DOHH2 (cell line): ENCODE results near the gene CUL7.

Experiments
- EZH2phosphoT487 ChIP-seq: fragments of 200-600 bp; sonication (generic); IDR thresholded peaks from 2 replicates; pipeline ENCODE4 v1.6.1; 2017; ENCODE audit warnings: borderline replicate concordance, mild to moderate bottlenecking, antibody characterized with exemption, low read length, moderate library complexity, mixed read lengths
- TF ChIP-seq, protein P1 (sequence below): fragments of 200-600 bp; sonication (generic); IDR thresholded peaks from one replicate; pipeline ENCODE4 v1.5.1; 2014; ENCODE audit warnings: antibody characterized with exemption, mild to moderate bottlenecking, low read depth, low read length; ENCODE audit not compliant: poor library complexity, severe bottlenecking

GRCh38 chr6:43013843-43014433 is 39.7 kb downstream of the CUL7 start, which contains the start of the genes KLHDC3 and MEA1:
- TF ChIP-seq, protein P1, sequence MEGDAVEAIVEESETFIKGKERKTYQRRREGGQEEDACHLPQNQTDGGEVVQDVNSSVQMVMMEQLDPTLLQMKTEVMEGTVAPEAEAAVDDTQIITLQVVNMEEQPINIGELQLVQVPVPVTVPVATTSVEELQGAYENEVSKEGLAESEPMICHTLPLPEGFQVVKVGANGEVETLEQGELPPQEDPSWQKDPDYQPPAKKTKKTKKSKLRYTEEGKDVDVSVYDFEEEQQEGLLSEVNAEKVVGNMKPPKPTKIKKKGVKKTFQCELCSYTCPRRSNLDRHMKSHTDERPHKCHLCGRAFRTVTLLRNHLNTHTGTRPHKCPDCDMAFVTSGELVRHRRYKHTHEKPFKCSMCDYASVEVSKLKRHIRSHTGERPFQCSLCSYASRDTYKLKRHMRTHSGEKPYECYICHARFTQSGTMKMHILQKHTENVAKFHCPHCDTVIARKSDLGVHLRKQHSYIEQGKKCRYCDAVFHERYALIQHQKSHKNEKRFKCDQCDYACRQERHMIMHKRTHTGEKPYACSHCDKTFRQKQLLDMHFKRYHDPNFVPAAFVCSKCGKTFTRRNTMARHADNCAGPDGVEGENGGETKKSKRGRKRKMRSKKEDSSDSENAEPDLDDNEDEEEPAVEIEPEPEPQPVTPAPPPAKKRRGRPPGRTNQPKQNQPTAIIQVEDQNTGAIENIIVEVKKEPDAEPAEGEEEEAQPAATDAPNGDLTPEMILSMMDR, result no peak
- no peak for TF ChIP-seq EZH2phosphoT487
